Choroid plexus epithelial cell (primary cell): ENCODE measurements around the gene ATG4B.

Experiments used
- DNase-seq: peaks from one replicate; pipeline ENCODE4 v3.0.0-alpha.2; 2010; ENCODE audit warnings: low read depth
- H3K4me3 ChIP-seq: 2 replicates; pipeline ENCODE4 v1.5.1; 2011; ENCODE audit warnings: low read depth, mild to moderate bottlenecking, control low read depth, low read length, moderate library complexity
- TF ChIP-seq, protein P1 (sequence below): conservative IDR thresholded peaks from 2 replicates; pipeline ENCODE4 v1.5.1; 2011; ENCODE audit warnings: low read depth, mild to moderate bottlenecking, control low read depth, inconsistent platforms, low read length, moderate library complexity

ATG4B gene

DNA sequence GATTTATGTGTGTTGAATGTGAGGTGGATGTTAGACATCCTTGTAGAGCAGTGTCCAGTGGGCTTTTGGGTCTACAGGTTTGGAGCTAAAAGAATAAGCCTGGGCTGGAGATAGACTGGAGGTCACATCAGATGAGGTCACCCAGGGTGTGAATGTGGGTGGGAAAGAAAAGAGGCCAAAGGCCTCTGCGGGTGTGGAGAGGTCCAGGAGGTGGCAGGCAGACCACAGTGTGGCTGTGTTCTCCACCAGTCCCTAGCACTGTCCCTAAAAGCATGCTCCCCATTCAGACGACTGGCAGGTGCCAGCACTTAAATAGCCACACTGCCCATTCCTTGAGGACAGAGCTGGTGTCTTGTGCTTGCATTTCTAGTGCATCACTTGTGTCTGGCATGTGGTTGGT, 4.1 kb downstream of the ATG4B start:
- TF ChIP-seq, protein P1, sequence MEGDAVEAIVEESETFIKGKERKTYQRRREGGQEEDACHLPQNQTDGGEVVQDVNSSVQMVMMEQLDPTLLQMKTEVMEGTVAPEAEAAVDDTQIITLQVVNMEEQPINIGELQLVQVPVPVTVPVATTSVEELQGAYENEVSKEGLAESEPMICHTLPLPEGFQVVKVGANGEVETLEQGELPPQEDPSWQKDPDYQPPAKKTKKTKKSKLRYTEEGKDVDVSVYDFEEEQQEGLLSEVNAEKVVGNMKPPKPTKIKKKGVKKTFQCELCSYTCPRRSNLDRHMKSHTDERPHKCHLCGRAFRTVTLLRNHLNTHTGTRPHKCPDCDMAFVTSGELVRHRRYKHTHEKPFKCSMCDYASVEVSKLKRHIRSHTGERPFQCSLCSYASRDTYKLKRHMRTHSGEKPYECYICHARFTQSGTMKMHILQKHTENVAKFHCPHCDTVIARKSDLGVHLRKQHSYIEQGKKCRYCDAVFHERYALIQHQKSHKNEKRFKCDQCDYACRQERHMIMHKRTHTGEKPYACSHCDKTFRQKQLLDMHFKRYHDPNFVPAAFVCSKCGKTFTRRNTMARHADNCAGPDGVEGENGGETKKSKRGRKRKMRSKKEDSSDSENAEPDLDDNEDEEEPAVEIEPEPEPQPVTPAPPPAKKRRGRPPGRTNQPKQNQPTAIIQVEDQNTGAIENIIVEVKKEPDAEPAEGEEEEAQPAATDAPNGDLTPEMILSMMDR = no peak
- no peak overlapping the region for H3K4me3 ChIP-seq
- DNase-seq = no peak

DNA sequence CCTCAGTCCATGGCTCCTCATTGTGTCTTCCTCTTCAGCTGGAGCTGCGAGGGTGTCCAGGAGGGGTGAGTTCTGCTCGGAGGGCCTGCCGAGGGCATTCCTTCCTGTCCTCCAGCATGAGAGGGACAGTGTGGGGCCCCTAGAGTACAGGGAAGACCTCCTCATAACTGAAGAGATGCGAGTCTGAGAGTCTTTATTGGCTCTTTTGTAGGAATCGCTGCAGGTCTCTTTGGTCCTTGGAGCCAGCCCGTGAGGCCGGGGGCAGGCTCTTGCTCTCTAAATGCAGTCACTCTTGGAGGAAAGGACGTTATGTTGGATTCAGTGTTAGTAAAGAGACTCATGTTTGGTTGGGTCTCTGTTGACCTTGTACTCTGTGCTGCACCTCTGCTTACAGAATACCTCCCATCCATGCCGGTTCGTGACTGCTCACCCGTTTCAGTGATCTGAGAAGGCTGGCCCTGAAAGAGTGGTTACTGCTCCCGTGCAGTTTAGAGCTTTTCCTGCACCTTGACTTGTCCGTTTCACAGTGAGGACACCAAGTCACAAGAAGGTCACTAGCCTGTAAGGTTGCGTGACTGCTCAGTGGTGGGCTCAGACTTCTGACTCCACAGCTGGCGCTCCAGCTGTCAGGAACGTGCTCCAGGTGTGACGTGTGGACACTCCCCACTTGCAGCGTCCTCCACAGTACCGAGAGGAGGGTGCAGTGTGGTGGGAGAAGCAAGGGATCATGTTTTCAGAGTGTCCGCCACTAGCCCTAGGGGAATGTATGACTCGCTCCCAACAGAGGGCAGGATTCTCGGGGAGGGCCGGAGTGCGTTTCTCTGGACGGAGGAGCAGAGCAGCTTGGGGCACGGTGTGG, 7.8 kb downstream of the ATG4B start:
- no peak overlapping the region for H3K4me3 ChIP-seq
- no peak for DNase-seq
- TF ChIP-seq, protein P1 = no peak

DNA sequence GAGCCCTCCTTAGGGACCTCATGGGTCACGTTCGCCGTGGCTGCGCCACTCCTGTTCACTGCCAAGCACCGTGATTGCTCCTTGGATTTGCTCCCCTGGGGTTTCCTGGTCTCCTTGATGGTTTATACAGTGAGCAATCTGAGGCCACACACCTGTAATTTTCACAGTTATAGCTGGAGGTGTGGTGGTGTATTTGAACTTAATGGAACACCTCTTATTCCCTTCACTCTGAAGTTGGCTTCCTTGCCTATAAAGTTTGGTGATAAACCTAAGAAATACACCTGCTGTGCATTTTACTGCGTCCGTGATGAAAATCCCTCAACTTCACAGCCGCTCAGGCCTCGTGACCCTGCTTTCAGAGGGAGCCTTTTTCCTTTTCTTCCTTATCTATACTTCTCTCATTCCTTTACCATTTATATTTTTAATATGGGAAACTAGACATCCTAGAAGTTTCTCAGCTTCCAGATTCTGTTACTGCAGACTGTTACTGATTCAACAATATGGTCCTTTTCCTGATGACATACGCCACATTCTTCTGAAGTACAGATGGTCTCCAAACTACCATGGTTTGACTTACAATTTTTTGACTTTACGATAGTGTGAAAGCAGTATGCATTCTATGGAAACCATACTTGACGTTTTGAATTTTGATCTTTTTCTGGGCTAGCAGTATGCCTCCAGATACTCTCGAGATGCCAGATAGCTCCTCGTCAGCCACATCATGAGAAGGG, 8.6 kb downstream of the ATG4B start:
- TF ChIP-seq, protein P1 = no peak

DNA sequence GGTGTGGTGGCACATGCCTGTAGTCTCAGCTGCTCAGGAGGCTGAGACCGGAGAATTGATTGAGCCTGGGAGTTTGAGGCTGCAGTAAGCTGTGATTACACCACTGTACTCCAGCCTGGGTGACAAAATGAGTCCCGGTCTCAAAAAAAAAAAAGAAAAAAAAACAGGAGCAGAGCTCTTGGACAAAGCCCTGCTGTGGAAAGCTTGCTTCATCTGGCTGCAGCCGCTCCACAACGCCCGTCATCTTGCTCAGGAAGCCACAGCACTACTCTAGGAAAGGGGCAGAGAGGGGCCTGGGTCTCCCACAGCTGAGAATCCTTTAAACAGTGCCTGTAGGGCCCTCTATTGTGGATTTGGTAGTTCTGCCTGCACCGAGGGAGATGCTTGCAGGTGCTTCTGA, 11.0 kb downstream of the ATG4B start:
- no peak for DNase-seq
- TF ChIP-seq, protein P1 = no peak
- no peak overlapping the region for H3K4me3 ChIP-seq

More for the DNA sequence above, 8.6 kb downstream of the ATG4B start:
- DNase-seq = no peak
- no peak overlapping the region for H3K4me3 ChIP-seq

DNA sequence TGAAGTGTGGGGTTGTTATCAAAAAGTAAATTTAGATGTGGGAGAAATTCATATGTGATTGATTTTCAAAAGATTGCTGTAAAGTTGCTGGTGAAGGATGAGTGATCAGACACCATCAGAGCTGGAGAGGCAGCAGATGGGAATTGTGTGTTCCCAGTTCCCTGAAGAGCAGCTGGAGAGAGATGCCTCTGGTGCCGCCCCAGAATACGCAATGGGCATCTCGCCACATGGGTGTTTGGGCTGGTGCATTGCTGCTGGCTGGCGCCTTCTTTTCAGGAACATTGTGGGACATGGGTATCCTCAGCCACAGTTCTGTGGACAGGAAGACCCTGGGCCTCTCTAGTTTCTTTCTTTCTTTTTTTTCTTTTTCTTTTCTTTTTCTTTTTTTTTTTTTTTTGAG, 11.9 kb downstream of the ATG4B start:
- TF ChIP-seq, protein P1 = no peak
- no peak overlapping the region for H3K4me3 ChIP-seq
- no peak for DNase-seq

DNA sequence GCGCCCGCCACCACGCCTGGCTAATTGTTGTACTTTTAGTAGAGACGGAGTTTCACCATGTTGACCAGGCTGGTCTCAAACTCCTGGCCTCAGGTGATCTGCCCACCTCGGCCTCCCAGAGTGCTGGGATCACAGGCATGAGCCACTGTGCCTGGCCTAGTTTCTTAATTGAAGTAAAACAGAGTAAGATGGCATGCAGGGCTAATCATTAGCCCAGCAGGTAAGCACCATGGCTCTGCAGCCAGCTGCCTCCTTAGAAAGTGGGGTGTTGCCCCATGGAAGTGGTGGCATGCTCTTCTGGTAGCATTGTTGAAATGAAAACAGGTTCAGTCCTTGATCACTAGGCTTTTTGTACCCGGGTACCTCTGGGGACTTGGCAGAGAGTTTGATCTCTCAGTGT, 12.4 kb downstream of the ATG4B start:
- DNase-seq = no peak
- TF ChIP-seq, protein P1 = no peak

More for the DNA sequence above, 12.4 kb downstream of the ATG4B start:
- no peak overlapping the region for H3K4me3 ChIP-seq
